Measurements from ENCODE around the gene PID1.

Gene PID1

GRCh38 chr2:229118927-229119326 is 152.2 kb downstream of the PID1 start:
- TF ChIP-seq TAF1 (IDR thresholded peaks at IDR 0.05; ENCODE audit: low read depth, low read length) (no peak), POU2F2 (IDR thresholded peaks at IDR 0.05; ENCODE audit: low read depth, low read length) (no peak)
- FAIRE-seq = no peak
- no peak for DNase-seq (ENCODE audit: insufficient read length, low spot score)

- DNase-seq (ENCODE audit: insufficient read length, low spot score) (no peak), FAIRE-seq (no peak)
- TF ChIP-seq SPI1 (IDR thresholded peaks at IDR 0.05; ENCODE audit: low read depth, low read length) (no peak), TAF1 (IDR thresholded peaks at IDR 0.05; ENCODE audit: low read depth, low read length) (no peak), POLR2A (IDR thresholded peaks at IDR 0.05; ENCODE audit: low read depth, low read length) (no peak)
Measured at GRCh38 chr2:229118336-229118735, 152.8 kb downstream of the PID1 start.

- DNase-seq (ENCODE audit: insufficient read length, low spot score) = no peak
- TF ChIP-seq POLR2A (IDR thresholded peaks at IDR 0.05; ENCODE audit: low read depth, low read length) (no peak), POU2F2 (IDR thresholded peaks at IDR 0.05; ENCODE audit: low read depth, low read length) (no peak), TAF1 (IDR thresholded peaks at IDR 0.05; ENCODE audit: low read depth, low read length) (no peak), POLR2AphosphoS5 (IDR thresholded peaks at IDR 0.05; ENCODE audit: low read depth, low read length) (no peak), SPI1 (IDR thresholded peaks at IDR 0.05; ENCODE audit: low read depth, low read length) (no peak), PAX5 (IDR thresholded peaks at IDR 0.05; ENCODE audit: insufficient read depth, low read length, severe bottlenecking) (no peak)
- FAIRE-seq = no peak
Measured at GRCh38 chr2:229111744-229112143, 159.3 kb downstream of the PID1 start.

GRCh38 chr2:229109195-229109594 is 161.9 kb downstream of the PID1 start:
- TF ChIP-seq POLR2AphosphoS5 (IDR thresholded peaks at IDR 0.05; ENCODE audit: low read depth, low read length) = no peak
- no peak for TF ChIP-seq SPI1 (IDR thresholded peaks at IDR 0.05; ENCODE audit: low read depth, low read length)
- TF ChIP-seq POU2F2 (IDR thresholded peaks at IDR 0.05; ENCODE audit: low read depth, low read length) = no peak
- TF ChIP-seq TAF1 (IDR thresholded peaks at IDR 0.05; ENCODE audit: low read depth, low read length) = no peak
- TF ChIP-seq PAX5 (IDR thresholded peaks at IDR 0.05; ENCODE audit: insufficient read depth, low read length, severe bottlenecking) = no peak
- TF ChIP-seq POLR2A (IDR thresholded peaks at IDR 0.05; ENCODE audit: low read depth, low read length) = no peak
- no peak for DNase-seq (ENCODE audit: insufficient read length, low spot score)
- FAIRE-seq = no peak

- no peak for FAIRE-seq
- TF ChIP-seq POLR2A (IDR thresholded peaks at IDR 0.05; ENCODE audit: low read depth, low read length) = no peak
- no peak for TF ChIP-seq TAF1 (IDR thresholded peaks at IDR 0.05; ENCODE audit: low read depth, low read length)
- TF ChIP-seq PAX5 (IDR thresholded peaks at IDR 0.05; ENCODE audit: insufficient read depth, low read length, severe bottlenecking) = no peak
- no peak for TF ChIP-seq SPI1 (IDR thresholded peaks at IDR 0.05; ENCODE audit: low read depth, low read length)
- no peak for TF ChIP-seq POU2F2 (IDR thresholded peaks at IDR 0.05; ENCODE audit: low read depth, low read length)
- no peak for TF ChIP-seq POLR2AphosphoS5 (IDR thresholded peaks at IDR 0.05; ENCODE audit: low read depth, low read length)
Measured at GRCh38 chr2:229107601-229108000, 163.5 kb downstream of the PID1 start.

GRCh38 chr2:229104974-229105387 is 166.1 kb downstream of the PID1 start:
- TF ChIP-seq PAX5 (IDR thresholded peaks at IDR 0.05; ENCODE audit: insufficient read depth, low read length, severe bottlenecking) (no peak), TAF1 (IDR thresholded peaks at IDR 0.05; ENCODE audit: low read depth, low read length) (no peak), POLR2AphosphoS5 (IDR thresholded peaks at IDR 0.05; ENCODE audit: low read depth, low read length) (no peak), POU2F2 (IDR thresholded peaks at IDR 0.05; ENCODE audit: low read depth, low read length) (no peak), POLR2A (IDR thresholded peaks at IDR 0.05; ENCODE audit: low read depth, low read length) (no peak), SPI1 (IDR thresholded peaks at IDR 0.05; ENCODE audit: low read depth, low read length) (no peak)
- DNase-seq (ENCODE audit: insufficient read length, low spot score) (no peak), FAIRE-seq (no peak)

More at GRCh38 chr2:229107601-229108000, 163.5 kb downstream of the PID1 start:
- no peak for DNase-seq (ENCODE audit: insufficient read length, low spot score)

GRCh38 chr2:229104025-229104424 is 167.1 kb downstream of the PID1 start:
- no peak for DNase-seq (ENCODE audit: insufficient read length, low spot score)
- no peak for FAIRE-seq
- TF ChIP-seq POU2F2 (IDR thresholded peaks at IDR 0.05; ENCODE audit: low read depth, low read length) (no peak), TAF1 (IDR thresholded peaks at IDR 0.05; ENCODE audit: low read depth, low read length) (no peak), POLR2A (IDR thresholded peaks at IDR 0.05; ENCODE audit: low read depth, low read length) (no peak), SPI1 (IDR thresholded peaks at IDR 0.05; ENCODE audit: low read depth, low read length) (no peak), POLR2AphosphoS5 (IDR thresholded peaks at IDR 0.05; ENCODE audit: low read depth, low read length) (no peak), PAX5 (IDR thresholded peaks at IDR 0.05; ENCODE audit: insufficient read depth, low read length, severe bottlenecking) (no peak)

GRCh38 chr2:229101314-229101713 is 169.8 kb downstream of the PID1 start:
- TF ChIP-seq POU2F2 (IDR thresholded peaks at IDR 0.05; ENCODE audit: low read depth, low read length) (no peak), POLR2AphosphoS5 (IDR thresholded peaks at IDR 0.05; ENCODE audit: low read depth, low read length) (no peak), TAF1 (IDR thresholded peaks at IDR 0.05; ENCODE audit: low read depth, low read length) (no peak), POLR2A (IDR thresholded peaks at IDR 0.05; ENCODE audit: low read depth, low read length) (no peak), SPI1 (IDR thresholded peaks at IDR 0.05; ENCODE audit: low read depth, low read length) (no peak), PAX5 (IDR thresholded peaks at IDR 0.05; ENCODE audit: insufficient read depth, low read length, severe bottlenecking) (no peak)
- FAIRE-seq (no peak), DNase-seq (ENCODE audit: insufficient read length, low spot score) (no peak)

- no peak for FAIRE-seq
- TF ChIP-seq POU2F2 (IDR thresholded peaks at IDR 0.05; ENCODE audit: low read depth, low read length) = no peak
- no peak for DNase-seq (ENCODE audit: insufficient read length, low spot score)
Measured at GRCh38 chr2:229099231-229099630, 171.9 kb downstream of the PID1 start.

GRCh38 chr2:229098801-229099200 is 172.3 kb downstream of the PID1 start:
- TF ChIP-seq PAX5 (IDR thresholded peaks at IDR 0.05; ENCODE audit: insufficient read depth, low read length, severe bottlenecking) = no peak
- no peak for TF ChIP-seq POLR2A (IDR thresholded peaks at IDR 0.05; ENCODE audit: low read depth, low read length)
- no peak for TF ChIP-seq SPI1 (IDR thresholded peaks at IDR 0.05; ENCODE audit: low read depth, low read length)
- no peak for TF ChIP-seq POLR2AphosphoS5 (IDR thresholded peaks at IDR 0.05; ENCODE audit: low read depth, low read length)
- TF ChIP-seq POU2F2 (IDR thresholded peaks at IDR 0.05; ENCODE audit: low read depth, low read length) = no peak
- no peak for TF ChIP-seq TAF1 (IDR thresholded peaks at IDR 0.05; ENCODE audit: low read depth, low read length)
- FAIRE-seq (no peak), DNase-seq (ENCODE audit: insufficient read length, low spot score) (no peak)

Measured in GM12891 (cell line).